ENCODE results near the gene HIBADH.

HIBADH gene

GRCh38 chr7:27549606-27550005 is 113.1 kb downstream of the HIBADH start:
- DNase-seq, result no peak
- Mint-ChIP-seq H3K27me3 (no peaks in the 10 kb centered on the region), H3K4me3 (no peak overlapping the region), H3K9me3 (no peaks in the 10 kb centered on the region), H3K36me3 (ENCODE audit: low read depth) (no peaks in the 10 kb centered on the region), H3K4me1 (no peaks in the 10 kb centered on the region), H3K27ac (no peak overlapping the region)
- no peak for ATAC-seq

GRCh38 chr7:27548304-27548703 is 114.4 kb downstream of the HIBADH start:
- H3K9me3 Mint-ChIP-seq, result no peaks in the 10 kb centered on the region
- H3K4me3 Mint-ChIP-seq, result no peak overlapping the region
- ATAC-seq (no peak), DNase-seq (no peak)
- H3K4me1 Mint-ChIP-seq, result no peaks in the 10 kb centered on the region
- peaks cover 2% of the 10 kb centered on the region for H3K36me3 Mint-ChIP-seq (ENCODE audit: low read depth)
- no peak overlapping the region for H3K27ac Mint-ChIP-seq
- H3K27me3 Mint-ChIP-seq, result no peaks in the 10 kb centered on the region

GRCh38 chr7:27547401-27547800 is 115.3 kb downstream of the HIBADH start:
- no peaks in the 10 kb centered on the region for H3K27me3 Mint-ChIP-seq
- DNase-seq (no peak), ATAC-seq (no peak)
- no peaks in the 10 kb centered on the region for H3K9me3 Mint-ChIP-seq
- no peak overlapping the region for H3K4me3 Mint-ChIP-seq
- no peak overlapping the region for H3K27ac Mint-ChIP-seq
- peaks cover 12% of the 10 kb centered on the region for H3K36me3 Mint-ChIP-seq (ENCODE audit: low read depth)
- H3K4me1 Mint-ChIP-seq, result no peaks in the 10 kb centered on the region

GRCh38 chr7:27546610-27547009 is 116.1 kb downstream of the HIBADH start:
- DNase-seq (no peak), ATAC-seq (no peak)
- H3K4me1 Mint-ChIP-seq, result no peaks in the 10 kb centered on the region
- H3K27me3 Mint-ChIP-seq, result no peaks in the 10 kb centered on the region
- H3K27ac Mint-ChIP-seq, result no peak overlapping the region
- H3K9me3 Mint-ChIP-seq, result peaks cover under 1% of the 10 kb centered on the region
- no peak overlapping the region for H3K4me3 Mint-ChIP-seq
- H3K36me3 Mint-ChIP-seq (ENCODE audit: low read depth), result peaks cover 17% of the 10 kb centered on the region

- DNase-seq (no peak), ATAC-seq (no peak)
- Mint-ChIP-seq H3K27ac (no peak overlapping the region), H3K4me1 (no peaks in the 10 kb centered on the region), H3K4me3 (no peak overlapping the region), H3K27me3 (no peaks in the 10 kb centered on the region), H3K9me3 (no peaks in the 10 kb centered on the region), H3K36me3 (ENCODE audit: low read depth) (peaks cover 12% of the 10 kb centered on the region)
Measured at GRCh38 chr7:27535795-27536194, 126.9 kb downstream of the HIBADH start.

- DNase-seq (no peak), ATAC-seq (no peak)
- H3K36me3 Mint-ChIP-seq (ENCODE audit: low read depth), result peaks cover 22% of the 10 kb centered on the region
- H3K27me3 Mint-ChIP-seq, result no peaks in the 10 kb centered on the region
- no peaks in the 10 kb centered on the region for H3K9me3 Mint-ChIP-seq
- no peak overlapping the region for H3K27ac Mint-ChIP-seq
- no peaks in the 10 kb centered on the region for H3K4me1 Mint-ChIP-seq
- no peak overlapping the region for H3K4me3 Mint-ChIP-seq
Measured at GRCh38 chr7:27533652-27534081, 129.0 kb downstream of the HIBADH start.

GRCh38 chr7:27532314-27532713 is 130.4 kb downstream of the HIBADH start:
- no peaks in the 10 kb centered on the region for H3K27me3 Mint-ChIP-seq
- no peaks in the 10 kb centered on the region for H3K9me3 Mint-ChIP-seq
- ATAC-seq (no peak), DNase-seq (no peak)
- no peak overlapping the region for H3K4me3 Mint-ChIP-seq
- no peak overlapping the region for H3K27ac Mint-ChIP-seq
- no peaks in the 10 kb centered on the region for H3K4me1 Mint-ChIP-seq
- peaks cover 25% of the 10 kb centered on the region for H3K36me3 Mint-ChIP-seq (ENCODE audit: low read depth)

- no peak for ATAC-seq
- DNase-seq, result no peak
- peaks cover 42% of the 10 kb centered on the region for H3K36me3 Mint-ChIP-seq (ENCODE audit: low read depth)
- H3K4me3 Mint-ChIP-seq, result no peak overlapping the region
- no peak overlapping the region for H3K27ac Mint-ChIP-seq
- no peaks in the 10 kb centered on the region for H3K27me3 Mint-ChIP-seq
- no peaks in the 10 kb centered on the region for H3K9me3 Mint-ChIP-seq
- no peaks in the 10 kb centered on the region for H3K4me1 Mint-ChIP-seq
Measured at GRCh38 chr7:27527348-27527714, 135.4 kb downstream of the HIBADH start.

- Mint-ChIP-seq H3K9me3 (no peaks in the 10 kb centered on the region), H3K27me3 (no peaks in the 10 kb centered on the region), H3K27ac (no peak overlapping the region), H3K36me3 (ENCODE audit: low read depth) (peaks cover 42% of the 10 kb centered on the region), H3K4me3 (no peak overlapping the region), H3K4me1 (no peaks in the 10 kb centered on the region)
- no peak for ATAC-seq
- DNase-seq, result no peak
Measured at GRCh38 chr7:27526611-27527347, 135.9 kb downstream of the HIBADH start.

GRCh38 chr7:27526131-27526530 is 136.6 kb downstream of the HIBADH start:
- Mint-ChIP-seq H3K4me3 (no peak overlapping the region), H3K9me3 (no peaks in the 10 kb centered on the region), H3K27ac (no peak overlapping the region), H3K27me3 (no peaks in the 10 kb centered on the region), H3K4me1 (no peaks in the 10 kb centered on the region), H3K36me3 (ENCODE audit: low read depth) (peaks cover 41% of the 10 kb centered on the region)
- DNase-seq (no peak), ATAC-seq (no peak)

GRCh38 chr7:27523321-27523720 is 139.4 kb downstream of the HIBADH start:
- DNase-seq (no peak), ATAC-seq (no peak)
- H3K27me3 Mint-ChIP-seq, result no peaks in the 10 kb centered on the region
- no peaks in the 10 kb centered on the region for H3K4me1 Mint-ChIP-seq
- no peak overlapping the region for H3K27ac Mint-ChIP-seq
- H3K4me3 Mint-ChIP-seq, result no peak overlapping the region
- peaks cover 30% of the 10 kb centered on the region for H3K36me3 Mint-ChIP-seq (ENCODE audit: low read depth)
- H3K9me3 Mint-ChIP-seq, result no peaks in the 10 kb centered on the region

GRCh38 chr7:27522566-27522965 is 140.1 kb downstream of the HIBADH start:
- no peak overlapping the region for H3K4me3 Mint-ChIP-seq
- H3K4me1 Mint-ChIP-seq, result no peaks in the 10 kb centered on the region
- no peaks in the 10 kb centered on the region for H3K27me3 Mint-ChIP-seq
- H3K27ac Mint-ChIP-seq, result no peak overlapping the region
- ATAC-seq (no peak), DNase-seq (no peak)
- peaks cover 25% of the 10 kb centered on the region for H3K36me3 Mint-ChIP-seq (ENCODE audit: low read depth)
- H3K9me3 Mint-ChIP-seq, result no peaks in the 10 kb centered on the region

GRCh38 chr7:27520815-27521790 is 141.6 kb downstream of the HIBADH start:
- Mint-ChIP-seq H3K9me3 (no peaks in the 10 kb centered on the region), H3K4me3 (no peak overlapping the region), H3K4me1 (no peaks in the 10 kb centered on the region), H3K36me3 (ENCODE audit: low read depth) (peaks cover 18% of the 10 kb centered on the region), H3K27me3 (no peaks in the 10 kb centered on the region), H3K27ac (no peak overlapping the region)
- DNase-seq (no peak), ATAC-seq (no peak)

- Mint-ChIP-seq H3K9me3 (no peaks in the 10 kb centered on the region), H3K4me1 (no peaks in the 10 kb centered on the region), H3K4me3 (no peak overlapping the region), H3K27ac (no peak overlapping the region), H3K27me3 (no peaks in the 10 kb centered on the region), H3K36me3 (ENCODE audit: low read depth) (peaks cover 10% of the 10 kb centered on the region)
- ATAC-seq (no peak), DNase-seq (no peak)
Measured at GRCh38 chr7:27519793-27520469, 142.8 kb downstream of the HIBADH start.
